IPS-NIHi7 (cell line): ENCODE data around the gene MYO5A.
"Not testable (repeated sequence)": the region's sequence is repeated elsewhere in the genome, so short reads cannot be mapped to it uniquely, and the experiment has no call there.

ENCODE experiments used
- DNase-seq: peaks from one replicate; pipeline ENCODE4 v3.0.0; 2012; ENCODE audit warnings: mixed read lengths; ENCODE audit errors: extremely low spot score

The MYO5A gene

GRCh38 chr15:52540374-52541012 is 11.8 kb upstream of the MYO5A start:
- DNase-seq = no peak

DNA sequence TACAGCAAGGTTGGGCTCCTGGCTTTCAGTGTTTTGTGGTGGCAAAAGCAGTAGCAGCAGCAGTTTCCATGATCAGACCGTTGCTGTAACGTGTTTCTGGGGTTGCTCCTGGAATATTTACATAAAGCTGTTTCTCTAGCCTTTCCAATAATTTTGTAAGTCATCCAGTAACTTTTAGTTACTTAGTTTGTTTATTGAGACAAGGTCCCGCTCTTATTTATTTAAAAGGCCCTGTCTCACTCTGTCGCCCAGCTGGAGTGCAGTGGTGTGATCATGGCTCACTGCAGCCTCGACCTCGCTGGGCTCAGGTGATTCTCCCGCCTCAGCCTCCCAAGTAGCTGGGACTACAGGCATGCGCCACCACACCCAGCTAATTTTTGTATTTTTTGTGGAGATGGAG is 8.8 kb upstream of the MYO5A start:
- no peak for DNase-seq

GRCh38 chr15:52532427-52532826 is 3.7 kb upstream of the MYO5A start:
- DNase-seq = no peak

GRCh38 chr15:52529940-52530339 is 1.3 kb upstream of the MYO5A start:
- DNase-seq = no peak

- DNase-seq = peak; percentile 26
Observed at GRCh38 chr15:52529341-52529924, 753 bp upstream of the MYO5A start.

GRCh38 chr15:52527911-52528563 is 643 bp downstream of the MYO5A start:
- peak; percentile 47 for DNase-seq

GRCh38 chr15:52527196-52527910 is 1.3 kb downstream of the MYO5A start:
- DNase-seq = no peak

- no peak for DNase-seq
Observed at GRCh38 chr15:52524223-52525136, 4.2 kb downstream of the MYO5A start.

- no peak for DNase-seq
Observed at GRCh38 chr15:52523647-52524046, 5.0 kb downstream of the MYO5A start.

- DNase-seq = no peak
Observed at GRCh38 chr15:52523192-52523591, 5.5 kb downstream of the MYO5A start.

DNA sequence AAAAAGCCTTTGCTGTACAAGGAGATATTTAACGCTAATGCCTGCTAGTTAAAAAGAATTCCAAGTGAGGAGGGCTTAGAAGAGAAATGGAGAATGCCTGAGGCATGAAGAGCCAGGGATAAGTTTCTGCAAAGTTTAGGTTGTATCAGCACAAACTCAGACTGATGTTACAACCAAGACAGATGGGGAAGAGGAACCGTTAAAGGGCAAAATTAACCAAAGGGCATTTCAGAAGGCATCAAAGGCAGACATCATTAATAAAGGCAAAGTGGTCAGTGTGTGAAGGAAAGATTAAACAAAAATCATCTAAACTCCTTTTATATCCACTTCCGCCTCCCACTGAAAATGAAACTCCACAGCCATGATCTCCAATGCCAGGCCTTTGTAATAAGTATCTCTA is 7.0 kb downstream of the MYO5A start:
- no peak for DNase-seq

DNA sequence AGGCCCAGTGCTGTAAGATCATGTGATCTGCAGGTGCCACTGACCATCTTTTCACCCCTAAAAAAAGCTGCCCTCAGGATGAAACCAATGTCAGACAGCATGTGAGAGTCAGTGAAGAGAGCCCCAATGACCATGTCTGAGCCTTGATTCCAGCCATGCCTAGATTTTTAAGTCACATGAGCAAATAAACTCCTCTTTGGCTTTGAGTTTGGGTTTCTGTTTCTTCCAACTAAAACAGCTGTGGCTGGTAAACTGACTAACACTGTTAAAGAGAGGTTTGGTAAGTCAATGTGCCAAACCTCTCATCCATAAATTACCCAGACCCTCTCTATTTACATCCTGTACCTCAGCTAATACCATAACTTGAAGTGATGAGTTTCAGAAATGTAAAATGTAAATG is 8.3 kb downstream of the MYO5A start:
- DNase-seq = no peak

DNA sequence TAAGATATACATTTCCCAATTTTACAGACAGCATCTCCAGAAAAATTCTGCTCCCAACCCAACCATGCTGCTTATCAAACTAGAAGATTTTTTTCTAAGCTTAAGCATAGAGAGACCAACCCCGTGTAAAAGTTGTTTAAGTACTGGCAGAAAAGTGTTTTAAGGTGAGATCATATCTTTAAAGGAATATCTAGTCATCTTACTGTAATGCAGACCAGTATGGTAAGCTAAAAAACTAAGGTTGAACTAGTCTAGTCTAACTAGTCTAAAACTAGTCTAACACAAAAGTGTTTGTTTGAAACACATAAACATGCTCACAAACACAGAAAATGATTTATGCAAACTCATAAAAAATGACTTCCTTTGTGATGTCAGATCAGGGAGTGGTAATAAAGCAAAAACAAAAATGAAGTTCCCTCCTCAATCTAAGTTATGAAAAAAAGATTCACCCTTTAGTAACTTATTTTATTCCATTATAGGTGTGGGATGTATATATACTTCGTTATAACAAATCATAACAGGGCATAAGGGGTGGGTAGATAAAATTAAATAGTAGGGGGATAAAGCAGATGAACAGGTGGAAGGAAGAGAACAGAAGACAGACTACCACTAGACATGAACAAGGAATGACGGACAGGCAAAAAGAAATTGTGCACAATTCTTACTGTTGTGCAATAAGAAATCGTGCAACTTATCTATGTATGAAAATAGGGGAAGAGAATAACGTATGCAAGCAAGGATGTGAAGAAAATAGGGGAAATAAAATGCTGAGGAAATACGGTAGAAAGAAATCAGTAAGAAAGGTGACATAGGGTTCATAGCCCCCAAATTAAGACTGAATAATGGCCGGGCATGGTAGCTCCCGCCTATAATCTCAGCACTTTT is 10.0 kb downstream of the MYO5A start:
- DNase-seq = no peak

DNA sequence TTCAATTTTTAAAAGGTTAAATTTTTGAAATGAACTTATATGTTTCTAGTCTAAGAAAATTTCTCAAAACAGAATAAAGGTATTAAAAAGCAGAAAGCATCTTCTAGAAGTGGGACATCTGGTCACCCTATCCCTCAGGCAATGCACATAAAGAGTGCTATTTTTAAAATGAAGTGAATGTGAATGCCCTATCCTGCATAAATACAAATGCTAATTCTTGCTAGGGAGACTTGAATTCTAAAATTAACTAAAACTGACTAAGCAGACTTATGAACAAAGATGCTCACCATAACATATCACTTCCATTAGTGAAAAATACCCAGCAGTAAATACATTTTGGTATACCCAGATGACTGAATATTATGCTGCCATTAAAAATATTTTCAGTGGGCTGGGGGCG is 11.7 kb downstream of the MYO5A start:
- DNase-seq = no peak

GRCh38 chr15:52515343-52515742 is 13.3 kb downstream of the MYO5A start:
- no peak for DNase-seq

DNA sequence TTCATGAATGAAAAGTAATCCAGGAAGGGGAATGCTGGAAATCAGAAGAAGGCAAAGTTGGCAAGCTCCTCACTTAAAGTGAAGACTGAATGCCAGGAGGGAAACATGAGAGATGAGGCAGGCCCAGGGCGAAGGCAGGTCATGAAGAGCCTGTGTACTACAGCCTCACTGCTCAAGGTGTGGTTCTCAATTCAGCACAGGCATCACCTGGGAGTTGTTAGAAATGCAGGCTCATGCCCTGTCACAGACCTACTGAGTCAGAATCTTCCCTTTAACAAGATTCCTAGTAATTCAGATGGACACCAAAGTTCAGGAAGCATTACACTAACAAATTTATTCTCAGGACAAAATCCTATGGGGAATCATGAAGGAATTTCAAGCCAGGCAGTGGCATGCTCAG is 14.2 kb downstream of the MYO5A start:
- no peak for DNase-seq

DNA sequence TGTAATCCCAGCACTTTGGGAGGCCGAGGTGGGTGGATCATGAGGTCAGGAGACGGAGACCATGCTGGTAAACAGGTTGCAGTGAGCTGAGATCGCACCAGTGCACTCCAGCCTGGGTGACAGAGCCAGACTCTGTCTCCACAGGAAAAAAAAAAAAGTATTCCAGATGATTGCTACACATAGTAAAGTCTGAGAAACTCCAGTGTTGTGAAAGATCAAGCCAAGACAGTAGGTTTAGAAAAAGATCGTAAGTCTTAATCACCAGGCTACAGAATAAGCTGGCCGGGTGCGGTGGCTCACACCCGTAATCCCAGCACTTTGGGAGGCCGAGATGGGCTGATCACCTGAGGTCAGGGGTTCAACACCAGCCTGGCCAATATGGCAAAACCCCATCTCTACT is 15.8 kb downstream of the MYO5A start:
- DNase-seq = not testable (repeated sequence)

GRCh38 chr15:52511084-52511483 is 17.6 kb downstream of the MYO5A start:
- DNase-seq = no peak

DNA sequence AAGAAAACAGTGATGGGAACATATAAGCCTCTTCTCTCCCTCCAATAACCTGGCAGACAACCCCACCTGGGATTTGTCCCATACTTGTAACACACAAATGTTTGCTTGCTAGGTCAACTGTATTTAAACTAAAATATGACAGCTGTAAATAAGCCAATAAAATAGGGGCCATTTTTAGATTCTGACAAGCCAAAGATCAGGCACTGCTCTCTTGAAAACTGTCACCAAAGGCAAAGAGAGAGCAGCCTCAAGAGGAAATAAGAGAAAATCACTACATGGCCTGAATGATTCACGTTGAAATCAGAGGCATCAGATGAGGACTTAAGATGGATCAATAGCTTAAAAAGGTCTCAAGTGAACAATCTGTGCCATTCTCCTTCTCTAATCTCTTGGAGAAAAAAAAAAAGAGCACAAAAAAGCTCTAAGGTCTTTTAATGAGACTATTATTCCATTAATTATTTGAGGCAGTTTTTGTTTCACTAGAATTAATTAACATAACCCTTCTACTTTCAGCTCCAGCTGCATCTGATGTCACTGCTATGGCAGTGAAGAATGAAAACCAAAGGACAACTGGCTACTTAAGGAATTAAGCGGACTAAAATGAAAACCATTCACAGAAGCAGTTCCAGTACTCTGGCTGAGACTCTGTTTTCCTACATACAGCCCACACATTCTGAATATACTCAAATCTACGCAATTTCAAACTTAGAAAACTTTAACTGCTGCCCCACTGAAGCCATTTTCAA is 19.0 kb downstream of the MYO5A start:
- no peak for DNase-seq

DNA sequence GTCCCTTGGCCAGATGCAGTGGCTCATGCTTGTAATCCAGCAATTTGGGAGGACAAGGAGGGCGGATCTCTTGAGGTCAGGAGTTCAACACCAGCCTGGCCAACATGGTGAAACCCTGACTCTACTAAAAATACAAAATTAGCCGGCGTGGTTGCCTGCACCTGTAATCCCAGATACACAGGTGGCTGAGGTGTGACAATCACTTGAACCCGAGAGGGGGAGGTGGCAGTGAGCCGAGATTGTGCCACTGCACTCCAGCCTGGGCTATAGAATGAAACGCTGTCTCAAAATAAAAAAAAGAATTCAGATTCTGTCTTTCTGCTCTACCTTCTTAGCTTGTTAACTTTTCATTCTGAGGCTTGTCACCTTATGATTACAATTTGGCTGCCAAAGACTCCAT is 22.1 kb downstream of the MYO5A start:
- no peak for DNase-seq
